ENCODE results near the gene CHAMP1.

Gene CHAMP1

GRCh38 chr13:114309086-114309485, 5.2 kb upstream of the CHAMP1 start:
- Histone ChIP-seq H3K4me2 (ENCODE audit: low read length) (no peak overlapping the region), H3K4me3 (ENCODE audit: low read depth, low read length) (no peak overlapping the region), H3K79me2 (no peaks in the 10 kb centered on the region), H3K9ac (no peak overlapping the region), H3K27ac (no peak overlapping the region), H3K9me3 (ENCODE audit: control insufficient read depth, low read length) (no peaks in the 10 kb centered on the region), H2AFZ (no peak overlapping the region), H3K27me3 (ENCODE audit: control insufficient read depth, insufficient read depth, low read length) (no peaks in the 10 kb centered on the region), H3K36me3 (ENCODE audit: control insufficient read depth, insufficient read depth, low read length) (no peaks in the 10 kb centered on the region), H3K4me1 (no peaks in the 10 kb centered on the region)
- no peak for TF ChIP-seq CTCF (IDR thresholded peaks at IDR 0.05)

- Histone ChIP-seq H2AFZ (no peak overlapping the region), H3K9ac (no peak overlapping the region), H3K27ac (no peak overlapping the region), H3K4me2 (ENCODE audit: low read length) (no peak overlapping the region), H3K9me3 (ENCODE audit: control insufficient read depth, low read length) (no peaks in the 10 kb centered on the region), H3K4me3 (ENCODE audit: low read depth, low read length) (no peak overlapping the region), H3K27me3 (ENCODE audit: control insufficient read depth, insufficient read depth, low read length) (no peaks in the 10 kb centered on the region), H3K36me3 (ENCODE audit: control insufficient read depth, insufficient read depth, low read length) (no peaks in the 10 kb centered on the region), H3K79me2 (no peaks in the 10 kb centered on the region), H3K4me1 (no peaks in the 10 kb centered on the region)
- TF ChIP-seq CTCF (IDR thresholded peaks at IDR 0.05) = no peak
Observed at GRCh38 chr13:114309806-114310410, 4.4 kb upstream of the CHAMP1 start.

GRCh38 chr13:114310956-114311355, 3.3 kb upstream of the CHAMP1 start:
- no peak overlapping the region for H3K4me2 ChIP-seq (ENCODE audit: low read length)
- no peak for TF ChIP-seq CTCF (IDR thresholded peaks at IDR 0.05)
- no peak overlapping the region for H3K27ac ChIP-seq
- no peaks in the 10 kb centered on the region for H3K9me3 ChIP-seq (ENCODE audit: control insufficient read depth, low read length)
- no peak overlapping the region for H2AFZ ChIP-seq
- peaks cover under 1% of the 10 kb centered on the region for H3K79me2 ChIP-seq
- no peaks in the 10 kb centered on the region for H3K27me3 ChIP-seq (ENCODE audit: control insufficient read depth, insufficient read depth, low read length)
- H3K9ac ChIP-seq = no peak overlapping the region
- H3K4me3 ChIP-seq (ENCODE audit: low read depth, low read length) = no peak overlapping the region
- H3K36me3 ChIP-seq (ENCODE audit: control insufficient read depth, insufficient read depth, low read length) = no peaks in the 10 kb centered on the region
- no peaks in the 10 kb centered on the region for H3K4me1 ChIP-seq

GRCh38 chr13:114311387-114311786, 2.9 kb upstream of the CHAMP1 start:
- Histone ChIP-seq H3K27me3 (ENCODE audit: control insufficient read depth, insufficient read depth, low read length) (no peaks in the 10 kb centered on the region), H2AFZ (no peak overlapping the region), H3K27ac (no peak overlapping the region), H3K79me2 (peaks cover 3% of the 10 kb centered on the region), H3K9ac (no peak overlapping the region), H3K4me1 (no peaks in the 10 kb centered on the region), H3K36me3 (ENCODE audit: control insufficient read depth, insufficient read depth, low read length) (no peaks in the 10 kb centered on the region), H3K4me3 (ENCODE audit: low read depth, low read length) (no peak overlapping the region), H3K4me2 (ENCODE audit: low read length) (no peak overlapping the region), H3K9me3 (ENCODE audit: control insufficient read depth, low read length) (no peaks in the 10 kb centered on the region)
- TF ChIP-seq CTCF (IDR thresholded peaks at IDR 0.05) = no peak

- peaks cover 3% of the 10 kb centered on the region for H3K79me2 ChIP-seq
- no peaks in the 10 kb centered on the region for H3K36me3 ChIP-seq (ENCODE audit: control insufficient read depth, insufficient read depth, low read length)
- no peak overlapping the region for H3K4me3 ChIP-seq (ENCODE audit: low read depth, low read length)
- H3K9me3 ChIP-seq (ENCODE audit: control insufficient read depth, low read length) = no peaks in the 10 kb centered on the region
- no peak overlapping the region for H3K9ac ChIP-seq
- no peak overlapping the region for H3K4me2 ChIP-seq (ENCODE audit: low read length)
- H2AFZ ChIP-seq = no peak overlapping the region
- no peaks in the 10 kb centered on the region for H3K4me1 ChIP-seq
- no peaks in the 10 kb centered on the region for H3K27me3 ChIP-seq (ENCODE audit: control insufficient read depth, insufficient read depth, low read length)
- H3K27ac ChIP-seq = no peak overlapping the region
- no peak for TF ChIP-seq CTCF (IDR thresholded peaks at IDR 0.05)
Observed at GRCh38 chr13:114311908-114312307, 2.4 kb upstream of the CHAMP1 start.
